T-helper 1 cell (primary cell): ENCODE measurements around the gene SLC43A1.

Experiments used
- DNase-seq, 5 donors: peaks; one replicate each; pipeline ENCODE4 v3.0.0-alpha.2; 2012 to 2020

SLC43A1 gene

GRCh38 chr11:57479021-57479663, 36.4 kb downstream of the SLC43A1 start:
- DNase-seq: no peak

GRCh38 chr11:57477507-57478189, 37.9 kb downstream of the SLC43A1 start:
- DNase-seq: no peak

- DNase-seq: peak in 1 of 5 donors; percentile 30
These were observed 38.6 kb downstream of the SLC43A1 start for GRCh38 chr11:57476757-57477506.

- peak in 1 of 5 donors; percentile 16 for DNase-seq
These were observed 39.3 kb downstream of the SLC43A1 start for GRCh38 chr11:57476047-57476756.

- no peak for DNase-seq
These were observed 39.8 kb downstream of the SLC43A1 start for GRCh38 chr11:57475671-57476046.

- no peak for DNase-seq
These were observed 40.3 kb downstream of the SLC43A1 start for GRCh38 chr11:57475191-57475590.

- no peak for DNase-seq
These were observed 40.7 kb downstream of the SLC43A1 start for GRCh38 chr11:57474803-57475115.

GRCh38 chr11:57474017-57474802, 41.3 kb downstream of the SLC43A1 start:
- peak in 1 of 5 donors; percentile 54 for DNase-seq

GRCh38 chr11:57473285-57473841, 42.1 kb downstream of the SLC43A1 start:
- DNase-seq: no peak

- DNase-seq: no peak
These were observed 44.0 kb downstream of the SLC43A1 start for GRCh38 chr11:57471496-57471895.

GRCh38 chr11:57469268-57469667, 46.2 kb downstream of the SLC43A1 start:
- DNase-seq: no peak

- no peak for DNase-seq
These were observed 47.2 kb downstream of the SLC43A1 start for GRCh38 chr11:57468276-57468675.

- no peak for DNase-seq
These were observed 47.9 kb downstream of the SLC43A1 start for GRCh38 chr11:57467508-57468157.

- no peak for DNase-seq
These were observed 48.8 kb downstream of the SLC43A1 start for GRCh38 chr11:57466680-57467079.

GRCh38 chr11:57464539-57465181, 50.8 kb downstream of the SLC43A1 start:
- no peak for DNase-seq

GRCh38 chr11:57463671-57464538, 51.6 kb downstream of the SLC43A1 start:
- DNase-seq: no peak

GRCh38 chr11:57462597-57462996, 52.9 kb downstream of the SLC43A1 start:
- DNase-seq: no peak

GRCh38 chr11:57461841-57462489, 53.5 kb downstream of the SLC43A1 start:
- DNase-seq: no peak
